Erythroblast (primary cell): ENCODE results near the gene MAN1C1.

Experiments
- GATA1 ChIP-seq: IDR thresholded peaks from 2 replicates; pipeline ENCODE4 v1.6.1; 2011; ENCODE audit warnings: low read depth, mild to moderate bottlenecking, control low read depth, low read length, moderate library complexity
- POLR2A ChIP-seq: IDR thresholded peaks from 2 replicates; pipeline ENCODE4 v1.6.1; 2011; ENCODE audit warnings: mild to moderate bottlenecking, low read length

DNA sequence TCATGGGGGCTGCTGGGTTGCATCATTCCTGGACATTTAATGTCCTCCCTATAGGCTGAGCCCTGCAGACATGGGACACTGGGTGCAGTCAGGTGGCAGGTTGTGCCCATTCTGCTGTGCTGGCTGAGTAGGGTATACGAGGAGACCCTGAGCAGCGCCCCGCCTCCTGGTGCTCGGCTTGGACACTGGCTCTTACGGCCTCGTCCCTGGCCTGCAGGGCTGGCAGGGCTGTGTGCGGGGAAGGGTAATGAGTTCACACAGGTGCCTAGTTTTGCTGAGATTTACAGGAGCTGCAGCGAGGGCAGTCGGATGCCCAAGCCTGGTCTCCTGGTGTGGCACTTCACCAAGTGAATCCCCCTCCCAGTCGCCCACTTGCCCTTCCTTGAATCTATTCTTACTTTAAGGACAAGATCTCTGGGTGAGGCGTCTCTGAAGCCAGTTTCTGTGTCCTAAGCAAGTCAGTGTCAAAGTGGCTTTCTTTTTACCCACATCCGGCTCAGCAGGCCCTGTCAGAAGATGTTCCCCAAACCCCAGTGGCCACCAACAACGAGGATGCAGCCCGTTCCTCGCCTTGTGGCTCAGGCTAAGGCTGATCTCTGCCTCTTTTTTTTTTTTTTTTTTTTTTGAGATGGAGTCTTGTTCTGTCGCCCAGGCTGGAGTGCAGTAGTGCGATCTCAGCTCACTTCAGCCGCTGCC, 73.2 kb downstream of the MAN1C1 start:
- TF ChIP-seq POLR2A: no peak
- no peak for TF ChIP-seq GATA1
